Activated B cell treated with CpG ODN at 0.5 μM for 24 hours (primary cell): Measurements from ENCODE around the gene VWA5A. TPM values are rescaled to one million over a fixed set of nuclear protein-coding genes. Genes with fewer than 3 reads are reported as not detected.

Experiments
- ATAC-seq: fragments of 200-7000 bp; cut with Tn5 transposase; one replicate; pipeline ENCODE4 v1.10.0; 2021; ENCODE audit warnings: low read depth, mild to moderate bottlenecking, moderate library complexity
- CTCF ChIA-PET: fragments of 350-600 bp; sonication (Branson Sonifier 250); formaldehyde crosslinking; loops from one replicate; lab custom pipeline; 2021; ENCODE audit warnings: antibody characterized with exemption; lab: Charles Lee
- POLR2A ChIA-PET: fragments of 350-600 bp; sonication (Branson Sonifier 250); formaldehyde crosslinking; loops from one replicate; lab custom pipeline; 2021; ENCODE audit warnings: antibody characterized with exemption; lab: Charles Lee
- DNase-seq: peaks from one replicate; pipeline ENCODE4 v3.0.0; 2022
- H3K27ac Mint-ChIP-seq: one replicate; pipeline ENCODE4 v1.8.0; 2020; ENCODE audit warnings: mixed read lengths
- H3K27me3 Mint-ChIP-seq: one replicate; pipeline ENCODE4 v1.8.0; 2021; ENCODE audit warnings: mixed read lengths
- H3K36me3 Mint-ChIP-seq: one replicate; pipeline ENCODE4 v1.8.0; 2021; ENCODE audit warnings: low read depth, mixed read lengths
- H3K4me1 Mint-ChIP-seq: one replicate; pipeline ENCODE4 v1.8.0; 2021; ENCODE audit warnings: mixed read lengths
- H3K4me3 Mint-ChIP-seq: one replicate; pipeline ENCODE4 v1.8.0; 2020; ENCODE audit warnings: mild to moderate bottlenecking, mixed read lengths
- H3K9me3 Mint-ChIP-seq: one replicate; pipeline ENCODE4 v1.8.0; 2020; ENCODE audit warnings: mixed read lengths
- intact Hi-C: fragments of 100-400 bp; cut with micrococcal nuclease; formaldehyde crosslinking; loops from one replicate; pipeline ENCODE4 v1.15.1; 2024
- total RNA-seq: library from RNA; stranded (reverse); gene quantifications from 2 replicates; pipeline ENCODE4 v1.2.3, GENCODE V29; 2022
- TF ChIP-seq, protein P1 (sequence below): fragments of 200-600 bp; IDR thresholded peaks from one replicate; pipeline ENCODE4 v1.8.0; 2022; ENCODE audit warnings: antibody characterized with exemption, mild to moderate bottlenecking

The VWA5A gene
- total RNA-seq, 1 donor from 2014 or later = 2.1 TPM

DNA sequence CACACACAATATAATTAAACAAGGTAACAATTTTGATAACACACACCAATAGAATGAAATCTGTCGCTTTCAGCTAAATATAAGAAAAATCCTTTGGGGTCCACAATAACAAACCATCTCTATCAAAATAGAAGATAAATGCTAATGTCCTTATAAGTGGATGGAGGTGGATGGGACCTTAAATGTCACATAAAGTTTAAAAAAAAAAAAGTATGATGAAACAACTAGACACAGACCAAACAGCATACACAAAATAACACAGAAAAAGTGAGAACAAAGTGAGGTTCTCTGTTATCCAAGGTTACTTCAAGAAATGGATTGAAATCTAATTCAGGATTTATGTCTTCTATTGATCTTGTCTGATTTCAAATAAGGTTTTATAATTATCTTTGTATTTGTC, 57.3 kb downstream of the VWA5A start:
- ATAC-seq (no peak), DNase-seq (no peak)
- no peaks in the 10 kb centered on the region for H3K36me3 Mint-ChIP-seq
- no peaks in the 10 kb centered on the region for H3K9me3 Mint-ChIP-seq
- CTCF ChIA-PET = no interaction called here
- H3K4me3 Mint-ChIP-seq = no peak overlapping the region
- TF ChIP-seq, protein P1, sequence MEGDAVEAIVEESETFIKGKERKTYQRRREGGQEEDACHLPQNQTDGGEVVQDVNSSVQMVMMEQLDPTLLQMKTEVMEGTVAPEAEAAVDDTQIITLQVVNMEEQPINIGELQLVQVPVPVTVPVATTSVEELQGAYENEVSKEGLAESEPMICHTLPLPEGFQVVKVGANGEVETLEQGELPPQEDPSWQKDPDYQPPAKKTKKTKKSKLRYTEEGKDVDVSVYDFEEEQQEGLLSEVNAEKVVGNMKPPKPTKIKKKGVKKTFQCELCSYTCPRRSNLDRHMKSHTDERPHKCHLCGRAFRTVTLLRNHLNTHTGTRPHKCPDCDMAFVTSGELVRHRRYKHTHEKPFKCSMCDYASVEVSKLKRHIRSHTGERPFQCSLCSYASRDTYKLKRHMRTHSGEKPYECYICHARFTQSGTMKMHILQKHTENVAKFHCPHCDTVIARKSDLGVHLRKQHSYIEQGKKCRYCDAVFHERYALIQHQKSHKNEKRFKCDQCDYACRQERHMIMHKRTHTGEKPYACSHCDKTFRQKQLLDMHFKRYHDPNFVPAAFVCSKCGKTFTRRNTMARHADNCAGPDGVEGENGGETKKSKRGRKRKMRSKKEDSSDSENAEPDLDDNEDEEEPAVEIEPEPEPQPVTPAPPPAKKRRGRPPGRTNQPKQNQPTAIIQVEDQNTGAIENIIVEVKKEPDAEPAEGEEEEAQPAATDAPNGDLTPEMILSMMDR = no peak
- POLR2A ChIA-PET = no interaction called here
- H3K27me3 Mint-ChIP-seq = no peaks in the 10 kb centered on the region
- intact Hi-C loops = no loop called here
- no peak overlapping the region for H3K27ac Mint-ChIP-seq
- H3K4me1 Mint-ChIP-seq = no peaks in the 10 kb centered on the region

DNA sequence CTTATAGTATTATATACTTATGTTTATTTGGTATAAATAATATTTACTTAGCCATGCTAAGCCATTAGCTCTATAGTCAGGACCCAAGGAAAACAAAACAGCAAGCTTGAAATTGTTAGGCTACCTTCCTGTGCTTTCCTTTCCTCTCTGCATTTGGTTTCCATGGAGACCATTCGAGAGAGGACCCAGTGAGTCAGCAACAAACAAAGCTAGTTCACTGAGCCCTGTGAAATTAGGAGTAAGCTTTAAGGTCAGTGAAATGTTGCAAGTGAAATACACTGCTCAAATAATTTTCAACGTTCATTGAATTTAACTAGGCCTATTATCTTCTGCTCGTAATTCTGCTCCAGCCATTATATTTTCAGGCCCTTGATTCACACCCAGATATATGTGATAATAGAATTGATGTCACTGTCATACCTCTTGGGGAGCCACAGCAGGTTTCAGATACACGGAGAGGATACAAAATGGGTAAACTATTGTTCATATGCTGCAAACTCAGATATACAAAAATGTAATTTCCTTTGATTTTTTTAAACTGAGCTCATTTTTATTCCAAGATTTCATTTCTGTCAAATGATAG, 58.8 kb downstream of the VWA5A start:
- no peak for DNase-seq
- no peak for ATAC-seq
- intact Hi-C loops = no loop called here
- POLR2A ChIA-PET = no interaction called here
- Mint-ChIP-seq H3K9me3 (no peaks in the 10 kb centered on the region), H3K36me3 (no peaks in the 10 kb centered on the region), H3K27me3 (no peaks in the 10 kb centered on the region), H3K4me3 (no peak overlapping the region), H3K27ac (no peak overlapping the region), H3K4me1 (no peaks in the 10 kb centered on the region)
- TF ChIP-seq, protein P1 = no peak
- CTCF ChIA-PET = no interaction called here

DNA sequence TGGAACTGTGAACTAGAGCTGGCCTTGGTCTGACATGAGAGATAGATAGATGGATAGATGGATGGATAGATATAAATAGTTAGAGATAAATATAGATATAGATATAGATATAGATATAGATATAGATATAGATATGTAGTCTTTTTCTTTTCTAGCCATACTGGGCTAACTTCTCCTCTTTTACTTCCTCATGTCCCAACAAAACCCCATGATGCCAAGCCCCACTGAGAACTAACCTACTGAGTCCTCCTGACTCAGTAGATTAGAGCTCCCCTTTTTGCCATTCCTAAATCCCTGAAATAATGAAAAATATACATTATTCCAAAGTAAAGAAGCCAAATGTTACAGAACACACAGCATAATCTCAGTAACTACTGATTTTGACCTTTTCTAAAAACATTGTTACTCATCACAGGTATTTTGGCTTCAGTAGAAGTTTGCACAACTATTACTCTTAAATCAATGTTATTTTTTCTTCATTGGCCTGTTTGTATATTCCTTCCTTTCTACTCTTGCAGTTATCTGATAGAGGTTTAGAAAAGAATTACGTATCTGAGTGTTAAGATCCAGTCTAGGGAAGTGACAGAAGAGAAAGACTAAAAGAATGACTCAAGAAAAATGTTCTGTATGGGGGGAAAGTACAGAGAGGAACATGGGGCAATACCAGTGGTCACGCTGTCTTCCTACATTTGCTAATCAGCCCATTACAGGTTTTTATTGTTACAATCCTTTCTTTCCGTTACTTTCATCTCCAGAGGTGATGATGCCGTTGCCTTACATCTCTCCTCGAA, 61.9 kb downstream of the VWA5A start:
- H3K4me3 Mint-ChIP-seq = no peak overlapping the region
- intact Hi-C loops = no loop called here
- TF ChIP-seq, protein P1 = no peak
- no peaks in the 10 kb centered on the region for H3K4me1 Mint-ChIP-seq
- DNase-seq (no peak), ATAC-seq (no peak)
- H3K27me3 Mint-ChIP-seq = no peaks in the 10 kb centered on the region
- ChIA-PET POLR2A (no interaction called here), CTCF (no interaction called here)
- no peaks in the 10 kb centered on the region for H3K36me3 Mint-ChIP-seq
- no peak overlapping the region for H3K27ac Mint-ChIP-seq
- H3K9me3 Mint-ChIP-seq = no peaks in the 10 kb centered on the region

DNA sequence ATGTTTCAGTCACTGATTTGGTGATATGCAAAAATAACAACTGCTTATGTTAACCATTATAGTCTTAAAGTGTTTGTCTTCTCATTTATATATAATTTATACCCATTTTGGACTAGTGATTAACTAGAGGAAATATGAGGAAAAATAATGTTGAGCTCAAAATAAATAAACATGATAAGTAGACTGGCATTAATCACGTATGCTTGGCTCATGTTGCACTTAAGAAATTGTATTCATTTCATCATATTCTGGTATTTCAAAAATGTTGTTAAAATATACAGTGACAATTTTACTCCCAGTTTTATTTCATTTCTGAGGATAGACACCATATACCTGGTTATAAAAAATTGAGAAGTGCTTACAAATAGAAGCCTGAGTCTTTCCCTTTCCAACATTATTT, 64.1 kb downstream of the VWA5A start:
- intact Hi-C loops = no loop called here
- DNase-seq (no peak), ATAC-seq (no peak)
- no peaks in the 10 kb centered on the region for H3K4me1 Mint-ChIP-seq
- no peaks in the 10 kb centered on the region for H3K36me3 Mint-ChIP-seq
- H3K4me3 Mint-ChIP-seq = no peak overlapping the region
- ChIA-PET CTCF (no interaction called here), POLR2A (no interaction called here)
- TF ChIP-seq, protein P1 = no peak
- H3K27ac Mint-ChIP-seq = no peak overlapping the region
- H3K27me3 Mint-ChIP-seq = peaks cover 3% of the 10 kb centered on the region
- no peaks in the 10 kb centered on the region for H3K9me3 Mint-ChIP-seq

DNA sequence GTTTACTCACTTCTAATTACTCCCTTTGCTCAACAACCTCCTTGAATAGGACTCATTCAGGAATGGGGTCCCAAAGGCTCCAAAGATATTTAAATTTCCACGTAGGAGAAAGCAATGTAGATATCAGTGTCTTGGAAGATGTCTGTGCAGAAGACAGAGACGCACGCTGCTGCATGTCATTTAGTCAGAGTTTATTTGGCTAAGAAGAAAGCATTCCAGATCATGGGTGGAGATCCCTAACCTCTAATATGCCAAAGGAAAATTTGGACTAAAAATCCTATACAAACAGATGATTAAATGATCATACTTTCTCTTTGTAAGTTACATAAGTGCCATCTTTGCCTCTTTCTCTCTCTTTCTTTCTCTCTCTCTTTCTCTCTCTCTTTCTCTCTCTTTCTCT, 67.8 kb downstream of the VWA5A start, which contains the start of gene OR10D3:
OR10D3 (plus strand) TSS at position 278 of the 400 bp plus-strand sequence. CDS start 1,925 bp downstream, outside the sequence.
- no peaks in the 10 kb centered on the region for H3K4me1 Mint-ChIP-seq
- no peak within 1 kb of the TSS for H3K4me3 Mint-ChIP-seq
- H3K27ac Mint-ChIP-seq = no peak within 1 kb of the TSS
- intact Hi-C loops = no loop called here
- no peaks in the 10 kb centered on the region for H3K36me3 Mint-ChIP-seq
- H3K9me3 Mint-ChIP-seq = no peaks in the 10 kb centered on the region
- ChIA-PET CTCF (no interaction called here), POLR2A (no interaction called here)
- peaks cover 6% of the 10 kb centered on the region for H3K27me3 Mint-ChIP-seq
- ATAC-seq = no peak
- DNase-seq = no peak
- TF ChIP-seq, protein P1 = no peak
